A549 (cell line): ENCODE measurements around the gene GABBR2. TPM values are rescaled to one million over a fixed set of nuclear protein-coding genes. Genes with fewer than 3 reads are reported as not detected.

Experiments used
- ATAC-seq, 2 experiments: fragments of 200-7000 bp in 1 of 2; fragments of >200 bp in 1 of 2; cut with Nextera tagmentation in 1 of 2; cut with Tn5 transposase in 1 of 2; 3 replicates each; pipeline versions ENCODE4 v1.8.0 to v1.9.1; 2018 to 2020; ENCODE audit warnings: mild to moderate bottlenecking in 1 of 2, moderate library complexity in 1 of 2
- CTCF ChIA-PET: fragments of 300-600 bp; sonication (Branson Sonifier 250); formaldehyde crosslinking; extraction: SDS; loops from one replicate; lab custom pipeline; 2021; ENCODE audit warnings: antibody characterized with exemption, inconsistent platforms; lab: Yijun Ruan, JAX
- POLR2A ChIA-PET: fragments of 350-600 bp; formaldehyde crosslinking; extraction: SDS; loops from one replicate; lab custom pipeline; 2021; ENCODE audit warnings: antibody characterized with exemption, inconsistent platforms; lab: Yijun Ruan, JAX
- DNase-seq, 2 experiments: peaks; one replicate each; pipeline versions ENCODE4 v3.0.0 to v3.0.0-alpha.2; 2011 to 2016; ENCODE audit warnings: low read depth in 1 of 2, low spot score in 1 of 2
- FAIRE-seq: peaks from 2 replicates; lab custom pipeline; 2011; peaks lifted over from hg19 to GRCh38; lab: Jason Lieb, UNC
- H3K27ac ChIP-seq, 2 experiments: fragments of >200 bp; sonication (Bioruptor Twin); formaldehyde crosslinking; 3 replicates each; pipeline ENCODE4 v1.5.1; 2016 to 2017
- H3K4me1 ChIP-seq: fragments of >200 bp; sonication (Bioruptor Twin); formaldehyde crosslinking; 3 replicates; pipeline ENCODE4 v1.6.1; 2016
- H3K4me2 ChIP-seq: fragments of >200 bp; sonication (Bioruptor Twin); formaldehyde crosslinking; 3 replicates; pipeline ENCODE4 v1.6.1; 2016
- H3K4me3 ChIP-seq: fragments of >200 bp; sonication (Bioruptor Twin); formaldehyde crosslinking; 3 replicates; pipeline ENCODE4 v1.5.1; 2016
- H3K9me3 ChIP-seq: fragments of >200 bp; sonication (Bioruptor Twin); formaldehyde crosslinking; 3 replicates; pipeline ENCODE4 v1.6.1; 2016
- BHLHE40 ChIP-seq: IDR thresholded peaks from 2 replicates; pipeline ENCODE4 v1.6.1; 2012; ENCODE audit warnings: low read depth, low read length, inconsistent platforms
- CBX8 ChIP-seq: fragments of 200-600 bp; sonication (generic); IDR thresholded peaks from 2 replicates; pipeline ENCODE4 v1.6.1; 2016
- CEBPB ChIP-seq, 2 experiments: fragments of >200 bp in 1 of 2; sonication (Bioruptor Twin) in 1 of 2; formaldehyde crosslinking in 1 of 2; IDR thresholded peaks; 2 replicates each; pipeline ENCODE4 v1.6.1; 2012 to 2016
- CHD4 ChIP-seq: fragments of 200-600 bp; sonication (generic); IDR thresholded peaks from 2 replicates; pipeline ENCODE4 v1.6.1; 2016; ENCODE audit warnings: antibody characterized with exemption, mild to moderate bottlenecking, borderline replicate concordance
- EHMT2 ChIP-seq: fragments of 200-600 bp; sonication (generic); IDR thresholded peaks from 2 replicates; pipeline ENCODE4 v1.6.1; 2016; ENCODE audit warnings: antibody characterized with exemption, low read depth, mild to moderate bottlenecking, moderate library complexity
- EP300 ChIP-seq, 2 experiments: fragments of >200 bp; sonication (Bioruptor Twin); formaldehyde crosslinking; IDR thresholded peaks; 2 replicates in 1 of 2; 3 replicates in 1 of 2; pipeline ENCODE4 v1.6.1; 2016 to 2017
- FOXS1 ChIP-seq: fragments of 250-450 bp; sonication (Bioruptor Pico); IDR thresholded peaks from 2 replicates; pipeline ENCODE4 v1.5.0; 2020; ENCODE audit warnings: mild to moderate bottlenecking, moderate library complexity
- GATA3 ChIP-seq: IDR thresholded peaks from 2 replicates; pipeline ENCODE4 v1.6.1; 2012; ENCODE audit warnings: borderline replicate concordance
- HOXB13 ChIP-seq: fragments of 250-450 bp; sonication (Bioruptor Pico); IDR thresholded peaks from 2 replicates; pipeline ENCODE4 v1.5.0; 2020; ENCODE audit warnings: low read depth, mild to moderate bottlenecking, moderate library complexity
- HOXB5 ChIP-seq: fragments of 250-450 bp; sonication (Bioruptor Pico); IDR thresholded peaks from 2 replicates; pipeline ENCODE4 v1.5.0; 2020; ENCODE audit warnings: mild to moderate bottlenecking, moderate library complexity
- JUN ChIP-seq, 2 experiments: fragments of >200 bp; sonication (Bioruptor Twin); formaldehyde crosslinking; IDR thresholded peaks; 2 replicates in 1 of 2; 3 replicates in 1 of 2; pipeline ENCODE4 v1.6.1; 2016 to 2017
- JUNB ChIP-seq: fragments of >200 bp; sonication (Bioruptor Twin); formaldehyde crosslinking; IDR thresholded peaks from 2 replicates; pipeline ENCODE4 v1.6.1; 2016
- KDM5A ChIP-seq: fragments of 200-600 bp; sonication (generic); IDR thresholded peaks from 2 replicates; pipeline ENCODE4 v1.6.1; 2016; ENCODE audit warnings: antibody characterized with exemption, mild to moderate bottlenecking
- MAFK ChIP-seq: fragments of 450-650 bp; IDR thresholded peaks from 2 replicates; pipeline ENCODE4 v1.6.1; 2014; ENCODE audit not compliant: partially characterized antibody
- MYC ChIP-seq: IDR thresholded peaks from 2 replicates; pipeline ENCODE4 v1.6.1; 2012; ENCODE audit warnings: mild to moderate bottlenecking, inconsistent platforms, low read length, improper control_type of control experiment, borderline replicate concordance
- NPAS2 ChIP-seq: fragments of 250-450 bp; sonication (Bioruptor Pico); IDR thresholded peaks from 2 replicates; pipeline ENCODE4 v1.8.0; 2022; ENCODE audit warnings: mild to moderate bottlenecking, moderate library complexity, borderline replicate concordance
- RARB ChIP-seq: fragments of 250-450 bp; sonication (Bioruptor Pico); IDR thresholded peaks from 2 replicates; pipeline ENCODE4 v1.8.0; 2021; ENCODE audit warnings: mild to moderate bottlenecking, moderate library complexity
- RCOR1 ChIP-seq: fragments of 150-350 bp; IDR thresholded peaks from 2 replicates; pipeline ENCODE4 v1.6.1; 2014; ENCODE audit warnings: antibody characterized with exemption, low read length, low read depth
- RNF2 ChIP-seq: fragments of 200-600 bp; sonication (generic); IDR thresholded peaks from 2 replicates; pipeline ENCODE4 v1.6.1; 2016; ENCODE audit warnings: low read depth, mild to moderate bottlenecking, antibody characterized with exemption, moderate library complexity, borderline replicate concordance
- SMC3 ChIP-seq: fragments of >200 bp; sonication (Bioruptor Twin); formaldehyde crosslinking; IDR thresholded peaks from 3 replicates; pipeline ENCODE4 v1.6.1; 2018; ENCODE audit warnings: inconsistent platforms
- TFCP2L1 ChIP-seq: fragments of 250-450 bp; sonication (Bioruptor Pico); IDR thresholded peaks from 2 replicates; pipeline ENCODE4 v1.5.0; 2021; ENCODE audit warnings: mild to moderate bottlenecking
- WGBS: methylation state at CpG from one replicate; pipeline ENCODE4 v1.1.6; 2017; ENCODE audit errors: missing lambda C conversion rate; 5-methylcytosine and 5-hydroxymethylcytosine counted together
- polyA plus RNA-seq, 4 experiments: library from polyadenylated mRNA; depleted of rRNA in 3 of 4; stranded (reverse); fragments of >200 nt; fragmentation: RNase III in 1 of 4; extraction: RNeasy Plus Mini Kit Qiagen cat#74134 plus additional on column Dnase treatment in 1 of 4; gene quantifications; 2 replicates in 3 of 4; 3 replicates in 1 of 4; pipeline ENCODE4 v1.2.3, GENCODE V29; 2011 to 2017
- TF ChIP-seq, protein P1 (sequence below): fragments of 150-350 bp; IDR thresholded peaks from 2 replicates; pipeline ENCODE4 v1.6.1; 2014; ENCODE audit warnings: low read depth, mild to moderate bottlenecking, low read length
- TF ChIP-seq, protein P2 (sequence below): fragments of 250-450 bp; sonication (Bioruptor Pico); IDR thresholded peaks from 2 replicates; pipeline ENCODE4 v1.5.0; 2021; ENCODE audit warnings: mild to moderate bottlenecking, moderate library complexity, borderline replicate concordance
- TF ChIP-seq, protein P3 (sequence below): fragments of >200 bp; sonication (Bioruptor Twin); formaldehyde crosslinking; IDR thresholded peaks from 3 replicates; pipeline ENCODE4 v1.6.1; 2016

GABBR2 gene
- polyA plus RNA-seq, 2 of the 4 experiments (the other 2 are of a cell fraction): 0.08 to 0.57 TPM

DNA sequence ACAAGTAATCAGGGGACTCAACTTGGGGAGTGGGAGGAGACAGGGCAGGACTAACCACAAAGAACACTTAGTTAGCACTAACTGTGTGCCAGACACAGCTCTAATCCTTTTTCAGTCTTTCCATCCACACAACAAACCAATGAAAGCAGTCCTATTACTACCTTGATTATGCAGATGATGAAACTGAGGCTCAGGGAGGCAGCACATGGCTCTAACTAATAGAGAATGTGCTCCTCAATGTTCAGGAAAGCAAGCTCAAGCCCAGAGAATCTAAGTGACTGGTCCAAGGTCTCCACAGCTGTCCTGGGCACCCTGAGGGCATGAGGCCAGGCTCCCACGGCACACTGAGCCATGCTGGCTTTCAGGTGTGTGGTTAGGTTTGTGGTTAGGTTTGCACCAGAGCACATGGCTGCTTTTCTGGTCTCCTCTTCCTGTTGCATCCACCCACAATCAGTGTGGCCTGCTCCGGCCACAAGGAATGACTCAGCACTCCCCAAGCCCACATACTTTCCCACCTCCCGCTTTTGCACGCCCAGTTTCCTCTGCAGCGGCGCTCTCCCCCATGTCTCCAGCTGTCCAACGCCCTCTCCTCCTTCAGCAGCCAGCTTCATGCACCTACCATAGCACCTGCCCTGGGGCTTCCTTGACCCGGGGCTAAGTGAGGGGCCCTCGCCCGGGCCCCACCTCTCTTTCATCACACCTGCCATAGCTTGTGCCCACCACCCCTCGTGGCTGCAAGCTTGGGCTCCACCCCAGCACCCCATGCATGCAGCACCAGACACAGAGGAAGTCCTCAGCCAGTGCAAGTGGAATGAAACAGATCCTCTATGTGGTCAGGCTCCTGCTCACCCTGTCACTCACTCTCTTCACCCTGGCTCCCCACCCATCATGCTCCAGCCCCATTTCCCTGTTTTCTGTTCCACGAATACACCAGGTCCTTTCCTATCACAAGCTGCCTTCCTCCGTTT is 133.1 kb downstream of the GABBR2 start:
- Histone ChIP-seq H3K4me2 (no peak overlapping the region), H3K4me3 (no peak overlapping the region), H3K4me1 (peaks cover 2% of the 10 kb centered on the region; the same call in 1 of the 3 replicates), H3K27ac (peak overlapping the region in 1 of 2 experiments; percentile 24; a peak in 2 of 6 replicates), H3K9me3 (no peaks in the 10 kb centered on the region)
- TF ChIP-seq SMC3 (no peak), HOXB5 (no peak), EHMT2 (no peak), JUN (IDR thresholded peaks at IDR 0.05) (no peak), MAFK (peak; percentile 14), RARB (CRISPR knock-in tag) (no peak)
- TF ChIP-seq, protein P1, sequence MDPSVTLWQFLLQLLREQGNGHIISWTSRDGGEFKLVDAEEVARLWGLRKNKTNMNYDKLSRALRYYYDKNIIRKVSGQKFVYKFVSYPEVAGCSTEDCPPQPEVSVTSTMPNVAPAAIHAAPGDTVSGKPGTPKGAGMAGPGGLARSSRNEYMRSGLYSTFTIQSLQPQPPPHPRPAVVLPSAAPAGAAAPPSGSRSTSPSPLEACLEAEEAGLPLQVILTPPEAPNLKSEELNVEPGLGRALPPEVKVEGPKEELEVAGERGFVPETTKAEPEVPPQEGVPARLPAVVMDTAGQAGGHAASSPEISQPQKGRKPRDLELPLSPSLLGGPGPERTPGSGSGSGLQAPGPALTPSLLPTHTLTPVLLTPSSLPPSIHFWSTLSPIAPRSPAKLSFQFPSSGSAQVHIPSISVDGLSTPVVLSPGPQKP: no peak
- TF ChIP-seq, protein P2, sequence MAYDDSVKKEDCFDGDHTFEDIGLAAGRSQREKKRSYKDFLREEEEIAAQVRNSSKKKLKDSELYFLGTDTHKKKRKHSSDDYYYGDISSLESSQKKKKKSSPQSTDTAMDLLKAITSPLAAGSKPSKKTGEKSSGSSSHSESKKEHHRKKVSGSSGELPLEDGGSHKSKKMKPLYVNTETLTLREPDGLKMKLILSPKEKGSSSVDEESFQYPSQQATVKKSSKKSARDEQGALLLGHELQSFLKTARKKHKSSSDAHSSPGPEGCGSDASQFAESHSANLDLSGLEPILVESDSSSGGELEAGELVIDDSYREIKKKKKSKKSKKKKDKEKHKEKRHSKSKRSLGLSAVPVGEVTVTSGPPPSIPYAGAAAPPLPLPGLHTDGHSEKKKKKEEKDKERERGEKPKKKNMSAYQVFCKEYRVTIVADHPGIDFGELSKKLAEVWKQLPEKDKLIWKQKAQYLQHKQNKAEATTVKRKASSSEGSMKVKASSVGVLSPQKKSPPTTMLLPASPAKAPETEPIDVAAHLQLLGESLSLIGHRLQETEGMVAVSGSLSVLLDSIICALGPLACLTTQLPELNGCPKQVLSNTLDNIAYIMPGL (CRISPR knock-in tag): no peak
- ChIA-PET CTCF (interaction anchor here (1.0 to 2.3 kb wide), 3 partner anchors 16 to 260 kb away, joined by 3 to 8 read pairs (median 3); no protein-coding TSS in a partner anchor), POLR2A (no interaction called here)
- 59% methylated on average over 13 of the region's 13 CpGs for WGBS
- DNase-seq: peak in 1 of 2 experiments; percentile 12
- no peak for FAIRE-seq
- no peak; a peak in 1 of 6 replicates for ATAC-seq

DNA sequence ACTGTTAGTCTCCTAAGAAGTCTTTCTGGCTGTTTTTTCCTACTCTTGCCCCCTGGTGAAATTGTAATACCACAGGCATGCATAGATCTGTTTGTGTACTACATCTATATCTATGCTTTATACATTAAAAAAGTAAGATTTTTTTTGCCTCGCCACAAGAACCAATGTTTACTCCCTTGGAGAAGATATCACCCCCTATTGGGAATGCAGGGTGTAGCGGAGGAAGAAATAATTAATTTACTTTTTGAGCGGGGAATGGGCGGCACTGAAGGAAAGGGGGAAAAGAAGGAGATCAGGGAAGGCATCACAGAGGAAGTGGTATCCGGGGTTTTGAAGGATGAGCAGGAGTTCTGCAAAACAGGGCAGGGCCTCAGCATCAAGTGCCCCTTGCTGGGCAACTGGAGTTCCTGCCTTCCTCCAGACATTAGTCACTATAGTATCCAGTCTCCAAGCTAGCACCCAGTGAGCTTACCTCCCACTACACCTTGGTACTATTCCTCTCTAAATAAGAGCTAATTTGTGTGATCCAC is 134.9 kb downstream of the GABBR2 start:
- Histone ChIP-seq H3K9me3 (no peaks in the 10 kb centered on the region), H3K27ac (no peak overlapping the region), H3K4me2 (no peak overlapping the region), H3K4me1 (peaks cover 2% of the 10 kb centered on the region; the same call in 1 of the 3 replicates), H3K4me3 (no peak overlapping the region)
- TF ChIP-seq RNF2 (no peak), EP300 (IDR thresholded peaks at IDR 0.05) (no peak), FOXS1 (CRISPR knock-in tag) (no peak), RCOR1 (no peak), GATA3 (no peak), HOXB13 (CRISPR knock-in tag) (no peak), CHD4 (no peak), CBX8 (no peak), MAFK (no peak), NPAS2 (CRISPR knock-in tag) (no peak), KDM5A (no peak), MYC (no peak), CEBPB (IDR thresholded peaks at IDR 0.05) (no peak), JUNB (no peak), BHLHE40 (no peak), TFCP2L1 (CRISPR knock-in tag) (no peak)
- TF ChIP-seq, protein P3, sequence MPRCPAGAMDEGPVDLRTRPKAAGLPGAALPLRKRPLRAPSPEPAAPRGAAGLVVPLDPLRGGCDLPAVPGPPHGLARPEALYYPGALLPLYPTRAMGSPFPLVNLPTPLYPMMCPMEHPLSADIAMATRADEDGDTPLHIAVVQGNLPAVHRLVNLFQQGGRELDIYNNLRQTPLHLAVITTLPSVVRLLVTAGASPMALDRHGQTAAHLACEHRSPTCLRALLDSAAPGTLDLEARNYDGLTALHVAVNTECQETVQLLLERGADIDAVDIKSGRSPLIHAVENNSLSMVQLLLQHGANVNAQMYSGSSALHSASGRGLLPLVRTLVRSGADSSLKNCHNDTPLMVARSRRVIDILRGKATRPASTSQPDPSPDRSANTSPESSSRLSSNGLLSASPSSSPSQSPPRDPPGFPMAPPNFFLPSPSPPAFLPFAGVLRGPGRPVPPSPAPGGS: no peak
- DNase-seq (no peak), ATAC-seq (no peak), FAIRE-seq (no peak)
- POLR2A ChIA-PET: no interaction called here
- CTCF ChIA-PET: no interaction called here
- 72% methylated on average over 5 of the region's 5 CpGs for WGBS
